ENCODE results near the gene PAX2.

DNA sequence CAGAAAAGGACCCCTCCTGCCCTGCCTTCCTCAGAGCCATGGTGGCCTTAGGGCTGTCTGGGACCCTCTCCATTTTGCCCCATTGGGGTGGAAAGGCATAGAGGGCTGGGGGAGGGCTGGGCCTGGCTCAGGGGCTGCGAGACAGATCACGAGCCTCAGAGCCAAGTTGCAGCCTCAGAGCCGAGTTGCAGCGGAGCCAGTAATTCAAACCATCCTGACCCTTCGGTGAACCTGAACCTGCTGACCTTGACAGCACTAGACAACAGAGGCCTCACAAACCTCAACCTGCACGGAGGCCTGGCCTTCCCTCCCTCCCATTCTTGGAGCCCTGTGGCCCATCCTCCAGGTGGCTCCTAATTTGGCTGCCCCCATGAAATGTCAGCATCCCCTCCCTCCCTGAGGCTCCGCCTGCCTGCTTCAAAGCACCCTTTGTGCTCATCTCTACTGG, 45.4 kb downstream of the PAX2 start:
- no peak for TF ChIP-seq CTCF (IDR thresholded peaks at IDR 0.05)
- no peak for TF ChIP-seq ZFX (IDR thresholded peaks at IDR 0.05; ENCODE audit: borderline replicate concordance)
